B cell (primary cell): ENCODE measurements around the gene VPS41.

Experiments
- EZH2 ChIP-seq: IDR thresholded peaks from 2 replicates; pipeline ENCODE4 v1.6.1; 2012; ENCODE audit warnings: borderline replicate concordance, low read depth, mild to moderate bottlenecking, moderate library complexity, low read length; ENCODE audit not compliant: insufficient read depth, poor library complexity, severe bottlenecking
- TF ChIP-seq, protein P1 (sequence below): fragments of 200-600 bp; IDR thresholded peaks from one replicate; pipeline ENCODE4 v1.8.0; 2022; ENCODE audit warnings: antibody characterized with exemption, mild to moderate bottlenecking

DNA sequence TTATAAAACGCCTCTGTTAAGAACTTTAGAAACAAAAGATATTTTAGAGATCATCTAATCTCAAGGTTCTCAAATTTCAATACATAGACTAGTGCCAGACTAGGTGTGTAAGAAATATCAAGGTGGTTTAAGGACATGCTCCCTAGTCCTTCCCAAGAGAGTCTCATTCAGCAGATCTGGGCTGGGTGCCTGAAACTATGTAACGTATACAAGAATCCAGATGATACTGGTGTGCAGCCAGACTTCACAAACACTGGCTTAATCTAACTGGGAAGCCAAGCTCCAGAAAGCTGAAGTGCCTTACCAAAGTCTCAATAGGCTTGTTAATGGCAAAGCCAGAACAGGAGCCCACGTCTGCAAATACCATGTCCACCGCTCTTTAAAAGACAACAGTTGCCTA is 172.9 kb downstream of the VPS41 start:
- TF ChIP-seq, protein P1, sequence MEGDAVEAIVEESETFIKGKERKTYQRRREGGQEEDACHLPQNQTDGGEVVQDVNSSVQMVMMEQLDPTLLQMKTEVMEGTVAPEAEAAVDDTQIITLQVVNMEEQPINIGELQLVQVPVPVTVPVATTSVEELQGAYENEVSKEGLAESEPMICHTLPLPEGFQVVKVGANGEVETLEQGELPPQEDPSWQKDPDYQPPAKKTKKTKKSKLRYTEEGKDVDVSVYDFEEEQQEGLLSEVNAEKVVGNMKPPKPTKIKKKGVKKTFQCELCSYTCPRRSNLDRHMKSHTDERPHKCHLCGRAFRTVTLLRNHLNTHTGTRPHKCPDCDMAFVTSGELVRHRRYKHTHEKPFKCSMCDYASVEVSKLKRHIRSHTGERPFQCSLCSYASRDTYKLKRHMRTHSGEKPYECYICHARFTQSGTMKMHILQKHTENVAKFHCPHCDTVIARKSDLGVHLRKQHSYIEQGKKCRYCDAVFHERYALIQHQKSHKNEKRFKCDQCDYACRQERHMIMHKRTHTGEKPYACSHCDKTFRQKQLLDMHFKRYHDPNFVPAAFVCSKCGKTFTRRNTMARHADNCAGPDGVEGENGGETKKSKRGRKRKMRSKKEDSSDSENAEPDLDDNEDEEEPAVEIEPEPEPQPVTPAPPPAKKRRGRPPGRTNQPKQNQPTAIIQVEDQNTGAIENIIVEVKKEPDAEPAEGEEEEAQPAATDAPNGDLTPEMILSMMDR = no peak
- no peak for TF ChIP-seq EZH2
